RKO (cell line): ENCODE measurements around the gene FALEC.

Source experiments
- DNase-seq: peaks from one replicate; pipeline ENCODE4 v3.0.0-alpha.2; 2016; ENCODE audit warnings: low spot score

Gene FALEC

DNA sequence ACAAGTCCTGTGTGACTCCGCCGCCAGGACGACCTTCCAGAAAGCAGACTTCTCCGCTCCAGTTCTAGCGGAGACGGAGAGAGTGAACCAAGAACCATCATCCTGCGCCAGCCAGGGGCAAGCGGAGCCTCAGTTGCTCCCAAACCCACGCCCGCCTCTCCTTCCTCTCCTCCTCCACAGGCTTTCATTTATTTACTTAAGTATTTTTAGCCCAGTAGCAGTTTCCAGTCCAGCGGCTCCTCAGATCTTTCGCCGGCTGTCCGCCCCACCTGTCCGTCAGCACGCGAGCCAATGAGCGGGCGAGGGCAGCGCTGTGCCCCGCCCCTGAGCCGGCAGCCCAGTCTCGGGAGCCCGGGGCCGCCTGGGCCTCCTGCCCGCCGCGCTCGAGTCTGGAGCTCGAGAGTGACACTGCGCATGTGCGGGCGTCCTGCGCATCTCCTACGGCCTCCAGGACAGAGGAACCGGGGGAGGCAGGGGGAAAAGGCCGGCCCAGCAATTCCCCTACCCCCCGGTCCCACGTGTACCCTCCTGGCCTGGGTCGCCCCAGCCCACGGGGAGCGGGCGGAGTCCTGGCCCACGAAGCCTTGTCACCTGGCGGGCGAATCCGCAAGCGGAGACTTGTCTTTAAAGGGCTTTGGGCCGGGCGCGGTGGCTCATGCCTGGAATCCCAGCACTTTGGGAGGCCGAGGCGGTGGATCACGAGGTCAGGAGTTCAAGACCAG lies at the start of gene FALEC:
Gene FALEC, plus strand, starts transcription at position 425 of the 722 bp plus-strand sequence.
- DNase-seq = peak; percentile 97

DNA sequence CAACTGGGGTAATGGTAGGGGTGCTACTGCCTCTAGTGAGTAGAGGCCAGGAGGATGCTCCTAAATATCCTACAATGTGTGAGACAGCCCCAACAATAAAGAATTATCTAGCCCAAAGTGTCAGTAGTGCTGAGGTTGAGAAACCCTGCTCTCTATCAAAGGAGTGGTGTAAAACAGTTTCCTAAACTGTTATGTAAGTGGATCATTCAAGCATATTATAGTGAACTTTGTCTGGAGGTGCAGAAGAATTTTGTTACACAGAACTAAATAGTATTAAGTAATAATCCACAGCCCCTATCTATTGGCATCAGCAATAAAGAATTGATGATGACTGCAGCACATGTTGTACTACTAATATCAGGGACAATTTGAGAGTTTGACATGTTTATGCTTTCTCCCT lies 48.6 kb upstream of the FALEC start:
- no peak for DNase-seq

DNA sequence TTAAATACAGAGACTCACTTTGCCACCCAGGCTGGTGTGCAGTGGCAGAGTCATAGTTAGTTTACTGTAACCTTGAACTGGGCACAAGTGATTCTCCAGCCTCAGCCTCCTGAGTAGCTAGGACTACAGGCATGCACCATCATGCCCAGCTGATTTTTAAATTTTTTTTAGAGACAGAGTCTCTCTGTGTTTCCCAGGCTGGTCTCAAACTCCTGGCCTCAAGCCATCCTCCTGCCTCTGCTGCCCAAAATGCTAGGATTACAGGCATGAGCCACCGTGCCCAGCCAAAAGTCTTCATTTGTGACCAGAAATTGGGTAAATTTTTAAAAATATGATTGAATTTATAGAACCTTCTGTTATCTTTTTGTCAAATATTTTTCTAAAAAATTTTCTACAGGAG lies 46.3 kb upstream of the FALEC start:
- no peak for DNase-seq

DNA sequence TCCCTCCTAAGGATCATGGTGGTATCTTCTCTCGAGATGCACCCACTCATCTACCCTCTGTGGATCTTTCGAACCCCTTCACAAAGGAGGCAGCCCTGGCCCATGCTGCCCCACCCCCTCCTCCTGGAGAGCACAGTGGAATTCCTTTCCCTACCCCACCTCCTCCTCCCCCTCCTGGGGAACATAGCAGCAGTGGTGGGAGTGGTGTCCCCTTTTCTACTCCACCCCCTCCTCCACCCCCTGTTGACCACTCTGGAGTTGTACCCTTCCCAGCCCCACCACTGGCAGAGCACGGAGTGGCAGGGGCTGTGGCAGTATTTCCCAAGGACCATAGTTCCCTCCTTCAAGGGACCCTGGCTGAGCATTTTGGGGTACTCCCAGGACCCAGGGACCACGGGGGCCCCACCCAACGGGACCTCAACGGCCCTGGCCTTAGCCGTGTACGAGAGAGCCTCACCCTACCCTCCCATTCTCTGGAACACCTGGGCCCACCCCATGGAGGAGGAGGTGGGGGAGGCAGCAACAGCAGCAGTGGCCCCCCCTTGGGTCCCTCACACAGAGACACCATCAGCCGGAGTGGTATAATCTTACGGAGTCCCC lies 42.9 kb upstream of the FALEC start:
- DNase-seq = no peak

DNA sequence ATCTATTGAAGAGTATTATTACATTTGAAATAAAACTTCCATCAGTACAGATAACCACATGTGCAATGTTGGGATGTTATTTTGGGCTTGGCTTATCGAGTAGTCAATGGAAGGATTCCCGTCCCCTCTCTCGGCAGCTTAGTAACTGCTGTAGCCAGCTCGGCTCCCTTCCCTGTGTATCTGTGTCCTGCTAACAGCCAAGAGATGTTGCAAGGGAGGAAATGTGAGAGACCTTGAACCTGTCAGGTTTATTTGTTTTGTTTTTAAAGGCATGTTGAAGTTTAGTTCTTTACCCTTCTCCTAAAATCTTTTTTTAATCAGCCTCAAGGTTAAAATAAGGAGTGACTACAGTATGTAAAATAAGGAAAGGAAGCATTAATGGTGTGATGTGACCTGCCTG lies 41.9 kb upstream of the FALEC start:
- no peak for DNase-seq

DNA sequence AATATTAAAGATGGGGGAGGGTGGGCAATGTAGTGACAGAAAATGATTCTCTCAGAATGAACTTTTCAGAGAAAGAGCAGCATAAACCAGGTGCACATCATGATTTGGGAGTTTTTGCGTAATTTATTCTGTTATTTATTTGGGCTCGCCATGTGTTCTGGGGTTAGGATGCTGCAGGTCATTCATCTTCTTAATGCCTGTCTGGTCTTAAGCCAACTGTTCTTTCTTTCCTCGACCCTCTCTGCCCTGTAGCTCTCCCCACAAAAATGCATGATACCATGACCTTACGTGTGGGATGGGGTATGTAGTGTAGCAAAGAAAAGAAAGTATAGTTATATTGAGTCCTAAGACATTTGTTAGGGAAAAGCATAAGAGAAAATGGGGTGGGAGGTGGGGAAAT lies 40.7 kb upstream of the FALEC start:
- DNase-seq = no peak

DNA sequence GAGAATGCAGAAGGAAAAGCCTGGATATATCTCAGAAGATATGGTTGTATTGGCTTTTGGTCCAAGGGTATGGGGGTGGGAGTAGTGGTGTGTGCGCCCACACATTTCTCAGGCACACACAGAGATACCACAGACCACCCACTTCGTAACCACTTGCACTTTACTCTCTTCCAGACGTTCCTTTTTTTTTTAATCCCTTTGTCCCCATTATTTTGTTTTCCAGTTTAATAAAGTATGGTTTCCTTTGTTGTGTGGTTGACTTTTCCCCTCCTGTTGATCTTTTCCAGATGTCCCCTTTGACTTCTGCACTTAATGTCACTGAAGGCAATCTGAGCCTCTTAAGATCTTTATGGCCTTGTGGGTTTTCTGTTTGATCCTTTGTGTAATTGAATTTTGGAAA lies 38.8 kb upstream of the FALEC start:
- no peak for DNase-seq

DNA sequence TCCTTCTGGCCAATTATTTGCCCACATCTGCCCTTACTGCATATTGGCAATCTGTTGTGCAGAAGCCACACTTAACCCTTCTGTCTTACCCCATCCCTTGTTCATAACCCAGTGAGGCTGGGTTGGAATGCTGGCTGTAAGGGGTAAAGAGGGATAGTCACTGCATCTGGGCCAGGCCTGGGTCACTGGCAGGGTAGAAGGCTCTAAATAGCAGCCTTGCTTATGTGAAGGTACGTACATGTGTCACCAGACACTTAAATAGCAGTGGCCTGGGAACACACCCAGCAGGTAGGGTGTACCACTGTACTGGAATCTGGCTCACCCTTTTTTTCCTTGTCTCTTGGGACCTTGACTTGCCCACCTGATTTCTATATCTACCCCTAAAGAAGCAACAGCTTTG lies 38.2 kb upstream of the FALEC start:
- no peak for DNase-seq

DNA sequence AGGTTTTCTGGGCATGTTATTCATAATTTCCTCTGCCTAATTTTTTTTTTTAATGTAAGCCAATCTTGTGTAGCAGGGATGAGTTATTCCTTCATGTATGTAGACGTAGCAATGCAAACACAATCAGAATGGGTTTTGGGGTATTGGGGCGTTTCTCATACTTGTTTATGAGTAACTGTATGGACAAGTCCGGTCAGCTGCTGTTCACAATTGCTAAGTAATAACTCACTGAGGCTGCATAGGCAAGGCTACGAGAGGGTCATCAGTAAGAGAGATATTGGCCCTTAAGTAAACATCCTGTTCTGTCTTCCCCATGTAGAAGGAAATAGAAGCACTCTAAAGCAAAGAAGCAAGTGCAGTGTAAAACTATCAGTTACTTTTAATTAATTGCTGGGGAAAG lies 37.8 kb upstream of the FALEC start:
- peak; percentile 74 for DNase-seq

DNA sequence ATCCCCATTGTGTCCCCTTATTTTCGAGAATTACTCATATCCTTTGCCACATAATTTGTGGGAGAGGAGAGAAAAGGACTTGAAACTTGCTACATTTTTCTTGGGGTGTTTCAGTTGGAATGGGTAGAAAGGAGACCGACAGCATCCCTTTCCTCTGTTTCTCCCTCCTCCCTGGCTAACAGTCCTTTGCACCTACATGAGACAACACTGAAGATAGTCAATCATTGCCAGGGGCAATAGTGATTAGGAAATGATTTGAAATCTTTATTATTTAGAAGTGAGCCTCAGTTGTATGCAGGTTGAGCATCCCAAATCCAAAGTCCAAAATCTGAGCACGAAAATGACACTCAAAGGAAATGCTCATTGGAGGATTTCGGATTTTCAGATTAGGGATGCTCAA lies 36.2 kb upstream of the FALEC start:
- no peak for DNase-seq

DNA sequence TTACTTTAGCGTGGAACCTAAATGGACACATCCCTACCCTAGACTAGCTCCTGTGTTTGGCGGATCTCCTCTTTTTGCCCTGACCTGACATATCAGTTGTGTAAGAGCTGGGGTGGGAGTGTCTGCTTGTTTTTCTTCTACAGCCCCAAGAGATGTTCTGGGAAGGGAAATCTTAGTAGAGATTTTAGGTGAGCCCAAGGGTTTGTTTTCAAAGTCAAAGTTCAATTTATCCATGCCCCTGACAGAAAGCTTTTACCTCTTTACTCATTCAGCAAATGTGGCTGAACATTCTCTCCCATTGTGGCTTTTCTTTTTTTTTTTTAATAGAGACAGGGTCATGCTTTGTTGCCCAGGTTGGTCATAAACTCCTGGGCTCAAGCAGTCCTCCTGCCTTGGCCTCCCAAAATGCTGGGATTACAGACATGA lies 35.6 kb upstream of the FALEC start:
- no peak for DNase-seq

DNA sequence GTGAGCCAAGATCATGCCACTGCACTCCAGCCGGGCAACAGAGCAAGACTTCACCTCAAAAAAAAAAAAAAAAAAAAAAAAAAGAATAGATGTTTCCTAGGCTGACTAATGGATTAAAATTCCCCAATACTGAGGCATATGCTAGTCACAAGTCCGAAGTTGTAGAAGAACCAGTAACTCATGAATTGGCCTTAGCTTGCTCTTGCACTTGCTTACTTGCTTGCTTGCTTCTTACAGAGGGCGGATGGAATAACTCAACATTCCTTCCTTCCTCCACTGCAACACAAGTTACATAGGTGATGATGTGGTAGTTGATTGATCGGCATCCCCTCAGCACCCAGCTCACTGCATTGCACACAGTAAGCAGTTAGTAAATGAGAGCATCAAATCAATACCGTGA lies 31.1 kb upstream of the FALEC start:
- DNase-seq = peak; percentile 87

DNA sequence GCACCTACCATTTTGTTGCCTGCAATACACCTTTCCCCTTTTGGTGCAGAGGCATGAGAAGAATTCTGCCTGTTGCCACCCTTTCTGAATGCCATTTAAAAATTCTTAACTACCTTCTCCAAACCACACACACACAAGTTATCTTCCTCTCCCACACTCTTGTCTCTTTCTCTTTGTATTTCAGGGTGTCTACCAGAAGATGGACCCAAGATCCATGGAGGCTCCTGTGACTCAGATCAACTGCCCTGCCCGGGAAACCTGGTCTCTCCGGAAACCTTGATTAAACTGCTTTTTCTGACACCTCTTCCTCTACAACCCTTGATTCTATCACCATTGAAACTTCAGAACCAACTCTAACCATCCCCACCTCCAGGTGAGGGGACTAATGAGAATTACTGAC lies 30.7 kb upstream of the FALEC start:
- DNase-seq = peak; percentile 35

DNA sequence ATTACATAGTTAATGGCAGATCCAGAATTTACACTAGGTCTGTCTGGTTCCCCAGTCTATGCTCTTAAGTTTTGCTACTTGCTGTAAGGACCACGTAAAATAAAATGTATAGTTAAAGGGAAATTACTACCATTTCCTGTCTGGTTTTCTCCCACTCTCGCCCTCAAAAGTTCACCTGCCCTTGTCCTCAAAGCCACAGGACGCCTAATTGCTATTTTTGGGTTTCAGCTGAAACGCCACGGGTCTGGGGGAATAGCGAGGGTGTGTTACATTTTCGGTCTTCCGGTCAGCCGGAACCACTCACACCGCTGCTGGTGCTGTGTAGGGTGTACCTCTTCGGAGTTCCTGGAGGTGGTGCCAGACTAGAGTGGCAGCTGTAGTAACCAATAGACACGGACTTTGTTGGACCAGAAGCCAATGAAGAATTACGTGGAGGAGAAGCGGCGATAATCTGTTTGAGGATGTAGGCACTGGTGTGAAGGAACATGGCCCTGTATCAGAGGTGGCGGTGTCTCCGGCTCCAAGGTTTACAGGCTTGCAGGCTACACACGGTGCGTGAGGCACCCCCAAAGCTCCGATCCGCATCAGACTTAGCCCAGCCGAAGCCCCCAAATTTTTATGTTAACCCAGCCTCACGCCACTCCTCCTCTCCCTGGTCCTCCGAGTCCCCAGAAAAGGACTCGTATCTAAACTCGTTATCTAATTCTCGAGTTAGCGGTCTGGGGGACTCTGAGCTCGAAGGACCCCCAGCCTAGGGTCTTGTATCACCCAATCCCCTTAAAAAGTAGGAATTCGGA lies 28.4 kb upstream of the FALEC start, which contains the start of gene TARS2:
Gene TARS2, plus strand, starts transcription at position 454 of the 797 bp plus-strand sequence. Its CDS starts 32 bp downstream, at position 486.
- DNase-seq = peak; percentile 99

DNA sequence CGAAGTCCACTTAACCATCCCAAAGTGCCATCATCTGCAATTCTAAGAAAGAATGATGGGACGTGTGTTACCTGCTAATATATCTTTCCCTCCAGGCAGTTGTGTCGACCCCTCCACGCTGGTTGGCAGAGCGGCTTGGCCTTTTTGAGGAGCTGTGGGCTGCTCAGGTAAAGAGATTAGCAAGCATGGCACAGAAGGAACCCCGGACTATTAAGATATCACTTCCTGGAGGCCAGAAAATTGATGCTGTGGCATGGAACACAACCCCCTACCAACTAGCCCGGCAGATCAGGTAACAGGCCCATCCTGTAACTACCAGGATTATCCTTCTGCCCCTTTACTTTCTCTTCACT lies 27.8 kb upstream of the FALEC start:
- DNase-seq = peak; percentile 35

DNA sequence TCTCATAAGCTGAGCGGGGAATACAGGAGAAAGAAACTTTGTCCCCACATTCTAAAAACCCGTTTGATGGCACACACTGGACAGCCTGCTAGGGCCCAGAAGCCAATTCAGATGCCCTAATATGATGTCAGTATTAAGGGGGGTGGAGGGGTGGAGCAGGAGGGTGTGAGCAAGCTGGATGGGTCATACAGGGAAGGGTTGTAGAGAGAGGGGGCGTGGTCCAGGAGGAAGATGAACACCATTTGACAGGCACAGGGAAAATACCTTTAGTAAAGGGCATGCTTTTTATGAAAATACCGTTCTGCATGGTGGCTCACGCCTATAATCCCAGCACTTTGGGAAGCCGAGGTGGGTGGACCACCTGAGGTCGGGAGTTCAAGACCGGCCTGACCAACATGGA lies 22.4 kb upstream of the FALEC start:
- peak; percentile 42 for DNase-seq

DNA sequence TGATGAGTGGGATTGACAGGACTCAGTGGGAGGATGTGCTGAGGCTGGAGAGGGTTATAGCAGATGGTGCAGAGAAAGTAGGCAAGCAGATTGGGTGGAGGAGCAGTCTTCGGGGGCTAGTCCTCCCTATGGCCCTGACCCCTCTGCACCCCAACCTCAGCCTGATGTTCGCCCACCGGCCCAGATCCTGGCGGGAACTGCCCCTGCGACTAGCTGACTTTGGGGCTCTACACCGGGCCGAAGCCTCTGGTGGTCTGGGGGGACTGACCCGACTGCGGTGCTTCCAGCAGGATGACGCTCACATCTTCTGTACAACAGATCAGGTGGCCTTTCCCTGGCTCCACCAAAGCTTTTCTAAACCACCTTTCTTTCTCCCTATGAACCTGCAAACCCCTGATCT lies 17.2 kb upstream of the FALEC start:
- DNase-seq = no peak

DNA sequence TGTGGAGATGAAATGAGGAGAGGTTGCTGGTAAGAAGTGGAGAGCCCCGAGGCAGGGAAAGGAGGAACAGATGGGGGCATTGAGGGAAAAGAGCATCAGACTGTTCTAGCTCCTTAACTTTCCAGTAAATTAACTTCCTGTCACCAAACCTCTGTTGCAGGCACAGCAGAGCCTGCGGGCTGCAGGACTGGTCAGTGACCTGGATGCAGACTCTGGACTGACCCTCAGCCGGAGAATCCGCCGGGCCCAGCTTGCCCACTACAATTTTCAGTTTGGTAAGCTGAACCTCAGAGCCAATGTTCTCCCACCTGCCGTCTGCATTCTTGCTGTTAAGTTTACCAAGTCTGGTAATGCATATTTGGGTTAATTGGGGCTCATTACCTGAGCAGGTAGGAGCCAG lies 10.1 kb upstream of the FALEC start:
- DNase-seq = no peak

DNA sequence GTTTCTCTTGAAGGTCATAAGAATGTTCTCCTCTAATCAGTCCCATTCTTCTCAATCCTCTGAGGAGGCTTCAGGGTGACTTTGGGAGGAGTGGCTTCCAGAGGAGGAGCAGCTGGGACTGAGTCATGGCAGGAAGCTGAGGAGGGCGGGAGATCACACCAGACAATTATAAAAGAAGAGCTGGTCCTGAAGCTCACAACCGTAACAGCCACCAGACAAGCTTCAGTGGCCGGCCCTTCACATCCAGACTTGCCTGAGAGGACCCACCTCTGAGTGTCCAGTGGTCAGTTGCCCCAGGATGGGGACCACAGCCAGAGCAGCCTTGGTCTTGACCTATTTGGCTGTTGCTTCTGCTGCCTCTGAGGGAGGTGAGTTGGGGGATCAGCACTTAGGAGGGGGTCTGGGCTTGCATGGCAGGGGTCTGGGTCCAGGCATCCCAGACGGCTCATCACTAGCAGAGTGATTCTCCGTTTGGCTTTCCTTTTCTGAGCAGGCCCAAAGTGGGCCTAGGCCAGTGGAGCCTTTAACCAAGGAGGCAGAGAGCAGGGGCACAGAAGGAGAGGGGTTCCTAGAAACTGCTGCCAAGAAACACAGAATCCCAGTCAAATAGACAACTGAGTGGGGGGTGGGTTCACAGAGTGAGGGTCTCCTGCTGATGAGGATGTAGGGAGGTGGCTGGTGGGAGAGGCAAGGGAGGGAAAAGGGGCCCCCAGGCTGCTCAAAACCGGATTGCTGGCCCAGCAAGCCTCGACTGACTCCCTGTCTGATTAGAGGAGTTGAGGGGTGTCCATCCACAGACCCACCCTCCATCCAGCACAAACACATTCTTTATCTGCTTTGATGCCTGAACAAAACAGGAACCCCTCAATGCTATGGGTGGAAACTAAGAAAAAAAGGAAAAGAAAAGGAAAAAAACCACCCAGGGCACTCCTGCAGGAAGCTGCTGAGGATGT lies 7.4 kb upstream of the FALEC start, which contains the start of gene ECM1:
Gene ECM1, plus strand, starts transcription at position 198 of the 953 bp plus-strand sequence. Its CDS starts 101 bp downstream, at position 299.
- peak; percentile 91 for DNase-seq

DNA sequence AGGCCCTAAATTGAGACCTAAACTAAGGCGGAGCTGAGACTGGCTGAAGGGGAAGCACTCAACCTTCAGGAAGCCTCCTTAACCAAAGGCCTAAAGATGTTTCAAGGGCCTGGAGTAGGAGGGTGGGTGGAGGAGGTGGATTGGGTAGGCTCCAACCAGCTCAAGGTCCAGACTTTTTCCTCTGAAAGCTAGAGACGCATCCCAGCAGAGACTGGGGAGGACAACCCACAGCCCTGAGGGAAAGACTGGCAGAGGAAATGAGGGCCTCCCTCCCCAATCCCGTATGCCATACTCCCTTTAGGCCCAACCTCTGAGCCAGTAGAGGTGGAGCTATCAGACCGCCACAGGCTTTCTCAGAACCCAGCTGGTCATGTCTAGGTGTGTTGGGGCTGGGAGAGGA lies 6.6 kb upstream of the FALEC start:
- DNase-seq = no peak

DNA sequence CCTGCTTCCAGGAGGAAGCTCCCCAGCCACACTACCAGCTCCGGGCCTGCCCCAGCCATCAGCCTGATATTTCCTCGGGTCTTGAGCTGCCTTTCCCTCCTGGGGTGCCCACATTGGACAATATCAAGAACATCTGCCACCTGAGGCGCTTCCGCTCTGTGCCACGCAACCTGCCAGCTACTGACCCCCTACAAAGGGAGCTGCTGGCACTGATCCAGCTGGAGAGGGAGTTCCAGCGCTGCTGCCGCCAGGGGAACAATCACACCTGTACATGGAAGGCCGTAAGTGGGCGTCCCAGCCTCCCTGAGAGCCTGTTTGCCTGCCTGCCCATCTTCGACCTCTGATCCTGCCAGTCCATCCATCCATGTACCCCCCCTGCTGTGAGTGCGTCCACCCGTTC lies 4.0 kb upstream of the FALEC start:
- no peak for DNase-seq
